Measurements from ENCODE around the gene DCST1.
A peak's percentile ranks its signal among the peaks of the same experiment; 100 is the strongest.

DCST1 gene

GRCh38 chr1:155001425-155001674, 32.3 kb upstream of the DCST1 start:
- DNase-seq: no peak

GRCh38 chr1:155001675-155002463, 31.8 kb upstream of the DCST1 start:
- DNase-seq: peak; percentile 100

GRCh38 chr1:155002464-155003226, 31.0 kb upstream of the DCST1 start, which contains the start of gene ZBTB7B:
ZBTB7B (plus strand) TSS chr1:155002802; CDS start chr1:155014661, 11,859 bp downstream.
- peak; percentile 48 for DNase-seq

GRCh38 chr1:155003227-155003765, 30.3 kb upstream of the DCST1 start:
- peak; percentile 49 for DNase-seq

- DNase-seq: peak; percentile 41
Measured at GRCh38 chr1:155003766-155004351, 29.8 kb upstream of the DCST1 start.

- no peak for DNase-seq
Measured at GRCh38 chr1:155004352-155005075, 29.1 kb upstream of the DCST1 start.

GRCh38 chr1:155005076-155006011, 28.3 kb upstream of the DCST1 start:
- no peak for DNase-seq

- DNase-seq: peak; percentile 85
Measured at GRCh38 chr1:155006601-155007101, 27.0 kb upstream of the DCST1 start.

GRCh38 chr1:155007251-155007828, 26.3 kb upstream of the DCST1 start:
- no peak for DNase-seq

GRCh38 chr1:155008015-155008941, 25.3 kb upstream of the DCST1 start:
- DNase-seq: peak; percentile 69

GRCh38 chr1:155009221-155009711, 24.4 kb upstream of the DCST1 start:
- no peak for DNase-seq

- DNase-seq: no peak
Measured at GRCh38 chr1:155009742-155010141, 23.9 kb upstream of the DCST1 start.

GRCh38 chr1:155010211-155010918, 23.3 kb upstream of the DCST1 start:
- peak; percentile 44 for DNase-seq

GRCh38 chr1:155011004-155011416, 22.6 kb upstream of the DCST1 start:
- DNase-seq: no peak

GRCh38 chr1:155011437-155012025, 22.1 kb upstream of the DCST1 start:
- DNase-seq: no peak

GRCh38 chr1:155012026-155012546, 21.5 kb upstream of the DCST1 start:
- DNase-seq: peak; percentile 92

- peak; percentile 48 for DNase-seq
Measured at GRCh38 chr1:155012776-155013602, 20.6 kb upstream of the DCST1 start.

GRCh38 chr1:155013632-155014031, 20.0 kb upstream of the DCST1 start:
- DNase-seq: peak; percentile 76

All from hematopoietic multipotent progenitor cell treated with erythropoietin and hydrocortisone succinate and interleukin-3 and kit ligand, for 4 days (in vitro differentiated cells).